T-helper 1 cell (primary cell): Measurements from ENCODE around the gene PAQR5.

Experiments
- DNase-seq, 5 donors: peaks; one replicate each; pipeline ENCODE4 v3.0.0-alpha.2; 2012 to 2020

PAQR5 gene

GRCh38 chr15:69393831-69394491 lies 95.2 kb downstream of the PAQR5 start:
- DNase-seq = no peak

GRCh38 chr15:69394556-69395282 lies 96.0 kb downstream of the PAQR5 start:
- DNase-seq = peak; percentile 42 to 74 (median 64)

GRCh38 chr15:69395460-69395859 lies 96.7 kb downstream of the PAQR5 start:
- DNase-seq = no peak

GRCh38 chr15:69395991-69396390 lies 97.3 kb downstream of the PAQR5 start:
- no peak for DNase-seq

- DNase-seq = no peak
Observed at GRCh38 chr15:69398491-69398891, 99.8 kb downstream of the PAQR5 start.

GRCh38 chr15:69400850-69401249 lies 102.1 kb downstream of the PAQR5 start:
- no peak for DNase-seq

- DNase-seq = no peak
Observed at GRCh38 chr15:69402816-69403215, 104.1 kb downstream of the PAQR5 start.

GRCh38 chr15:69403594-69403993 lies 104.9 kb downstream of the PAQR5 start:
- DNase-seq = no peak

- no peak for DNase-seq
Observed at GRCh38 chr15:69405110-69405509, 106.4 kb downstream of the PAQR5 start.

GRCh38 chr15:69407719-69408400 lies 109.1 kb downstream of the PAQR5 start:
- DNase-seq = no peak

GRCh38 chr15:69408841-69409240 lies 110.1 kb downstream of the PAQR5 start:
- DNase-seq = no peak

- peak in 1 of 5 donors; percentile 26 for DNase-seq
Observed at GRCh38 chr15:69410248-69410874, 111.6 kb downstream of the PAQR5 start.

- DNase-seq = no peak
Observed at GRCh38 chr15:69412274-69412673, 113.6 kb downstream of the PAQR5 start.

- no peak for DNase-seq
Observed at GRCh38 chr15:69412701-69413100, 114.0 kb downstream of the PAQR5 start.

GRCh38 chr15:69413822-69414700 lies 115.3 kb downstream of the PAQR5 start, which contains the start of gene KIF23:
Gene KIF23, plus strand, starts transcription at chr15:69414349. Its CDS starts 117 bp downstream, at chr15:69414466.
- DNase-seq = peak; percentile 86 to 95 (median 91)

GRCh38 chr15:69414701-69415167 lies 116.0 kb downstream of the PAQR5 start:
- DNase-seq = peak in 2 of 5 donors; percentile 9 to 30

- no peak for DNase-seq
Observed at GRCh38 chr15:69415381-69415780, 116.7 kb downstream of the PAQR5 start.

- no peak for DNase-seq
Observed at GRCh38 chr15:69417581-69417980, 118.9 kb downstream of the PAQR5 start.

- DNase-seq = no peak
Observed at GRCh38 chr15:69421498-69421897, 122.8 kb downstream of the PAQR5 start.

- no peak for DNase-seq
Observed at GRCh38 chr15:69422336-69422895, 123.7 kb downstream of the PAQR5 start.

- no peak for DNase-seq
Observed at GRCh38 chr15:69424001-69424400, 125.3 kb downstream of the PAQR5 start.
